GM19238 (cell line): ENCODE data around the gene SIPA1.

Source experiments
- DNase-seq: peaks from one replicate; pipeline ENCODE4 v3.0.0; 2011; ENCODE audit warnings: low spot score; ENCODE audit not compliant: insufficient read length

The SIPA1 gene

GRCh38 chr11:65637794-65638419 lies at the start of gene SIPA1:
Gene SIPA1 (plus strand): TSS chr11:65638101. CDS start chr11:65640922, 2,821 bp downstream.
- peak; percentile 79 for DNase-seq

DNA sequence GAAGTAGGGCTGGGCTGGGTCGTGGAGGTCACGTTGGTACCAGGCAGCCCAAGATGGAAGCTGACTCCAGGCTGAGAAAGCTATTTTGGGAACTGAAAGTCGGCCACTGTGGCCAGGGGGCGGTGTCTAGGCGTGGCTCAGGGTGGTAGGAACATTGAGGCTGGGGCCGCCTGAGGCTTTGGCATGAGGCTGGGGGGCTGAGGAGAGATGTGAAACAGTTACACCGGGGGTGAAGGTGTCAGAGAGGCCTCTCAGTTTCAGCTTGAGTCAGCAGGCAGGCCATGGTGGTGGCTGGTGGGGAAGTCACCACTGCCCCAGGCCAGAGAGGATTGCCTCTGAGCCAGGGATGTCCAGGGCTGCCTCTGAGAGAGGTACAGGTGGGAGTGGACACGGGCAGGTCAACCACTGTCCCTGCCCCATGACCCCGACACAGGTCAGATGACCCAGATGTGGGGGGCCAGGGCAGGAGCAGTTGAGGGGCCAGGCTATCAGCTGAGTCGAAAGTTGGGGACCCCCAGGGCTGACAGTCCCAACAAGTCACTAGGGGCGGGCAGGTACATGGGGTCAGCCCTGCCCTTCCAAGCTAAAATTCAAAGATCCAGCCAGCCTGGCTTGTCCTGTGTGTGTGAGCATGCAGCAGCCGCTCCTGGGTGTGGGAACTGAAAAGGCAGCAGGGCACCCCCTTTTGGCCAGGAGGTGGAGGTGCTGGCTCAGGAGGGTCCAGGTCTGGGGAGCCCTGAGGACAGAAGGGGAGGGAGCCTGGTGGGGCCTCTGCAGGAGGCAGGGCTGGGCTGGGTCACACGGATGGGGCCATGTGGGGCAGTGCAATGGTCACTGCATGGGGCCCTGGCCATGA lies 49.5 kb upstream of the SIPA1 start:
- DNase-seq: peak; percentile 100

DNA sequence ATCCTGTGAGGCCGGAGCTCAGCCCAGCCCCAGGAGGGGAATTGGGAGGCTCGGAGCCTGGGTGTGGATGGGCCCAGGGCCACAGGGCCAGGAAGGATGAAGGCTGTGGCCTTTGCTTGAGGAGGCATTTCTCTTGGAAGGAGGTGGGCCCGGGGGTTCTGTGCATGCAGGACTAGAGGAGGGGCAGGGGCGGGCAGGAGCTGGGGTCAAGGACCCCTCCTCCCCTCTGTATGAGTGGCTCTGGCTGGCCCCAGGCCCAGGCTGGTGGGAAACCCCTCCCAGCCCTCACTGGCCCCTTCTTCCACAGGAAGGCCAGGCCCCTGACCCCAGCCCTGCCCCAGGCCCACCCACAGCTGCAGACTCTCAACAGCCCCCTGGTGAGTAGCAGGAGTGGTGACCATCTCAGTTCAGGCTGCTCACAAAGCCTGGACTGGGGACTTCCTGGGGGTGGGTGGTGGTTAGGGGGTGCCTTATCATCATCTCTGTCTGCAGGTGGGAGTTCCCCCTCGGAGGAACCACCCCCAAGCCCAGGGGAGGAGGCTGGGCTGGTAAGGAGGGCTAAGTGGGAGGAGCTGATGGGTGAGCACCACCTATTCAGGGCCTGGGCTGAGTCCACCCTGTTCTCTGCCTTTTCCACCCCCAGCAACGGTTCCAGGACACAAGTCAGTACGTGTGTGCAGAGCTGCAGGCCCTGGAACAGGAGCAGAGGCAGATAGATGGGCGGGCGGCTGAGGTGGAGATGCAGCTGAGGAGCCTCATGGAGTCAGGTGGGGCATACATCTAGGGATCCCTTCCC lies 48.3 kb upstream of the SIPA1 start:
- DNase-seq: peak; percentile 75

- DNase-seq: no peak
Measured at GRCh38 chr11:65590240-65590738, 47.6 kb upstream of the SIPA1 start.

GRCh38 chr11:65591939-65592857 lies 45.7 kb upstream of the SIPA1 start:
- DNase-seq: no peak

- DNase-seq: no peak
Measured at GRCh38 chr11:65592858-65593517, 44.9 kb upstream of the SIPA1 start.

- DNase-seq: peak; percentile 63
Measured at GRCh38 chr11:65593518-65594414, 44.1 kb upstream of the SIPA1 start.

DNA sequence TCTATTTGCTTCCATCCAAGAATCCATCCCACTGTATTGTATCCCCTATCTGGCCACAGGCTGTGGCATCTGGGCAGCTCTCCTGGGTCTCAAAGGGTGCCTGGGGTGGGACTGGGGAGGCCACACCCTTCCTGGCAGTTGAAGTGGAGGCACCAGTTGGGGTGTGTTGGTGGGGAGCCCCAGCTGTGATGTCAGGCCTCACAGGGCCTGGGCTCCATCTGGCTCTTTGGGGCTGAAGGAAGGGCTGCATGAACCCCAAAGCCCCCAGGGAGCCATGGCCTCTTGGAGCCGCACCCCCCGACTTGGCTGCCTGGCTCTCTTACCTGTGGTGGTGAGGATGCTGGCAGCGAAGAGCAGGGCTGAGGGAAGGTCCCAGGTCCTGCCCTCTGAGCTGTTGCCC lies 42.8 kb upstream of the SIPA1 start:
- no peak for DNase-seq

- DNase-seq: no peak
Measured at GRCh38 chr11:65595543-65596281, 42.2 kb upstream of the SIPA1 start, which contains the start of gene KCNK7. Gene KCNK7 (minus strand): TSS chr11:65595800. CDS start chr11:65595772, 28 bp downstream.

- DNase-seq: no peak
Measured at GRCh38 chr11:65596520-65596919, 41.4 kb upstream of the SIPA1 start.

- no peak for DNase-seq
Measured at GRCh38 chr11:65598258-65598699, 39.6 kb upstream of the SIPA1 start.

- DNase-seq: no peak
Measured at GRCh38 chr11:65599216-65599954, 38.5 kb upstream of the SIPA1 start.

GRCh38 chr11:65599955-65600246 lies 38.0 kb upstream of the SIPA1 start:
- no peak for DNase-seq

DNA sequence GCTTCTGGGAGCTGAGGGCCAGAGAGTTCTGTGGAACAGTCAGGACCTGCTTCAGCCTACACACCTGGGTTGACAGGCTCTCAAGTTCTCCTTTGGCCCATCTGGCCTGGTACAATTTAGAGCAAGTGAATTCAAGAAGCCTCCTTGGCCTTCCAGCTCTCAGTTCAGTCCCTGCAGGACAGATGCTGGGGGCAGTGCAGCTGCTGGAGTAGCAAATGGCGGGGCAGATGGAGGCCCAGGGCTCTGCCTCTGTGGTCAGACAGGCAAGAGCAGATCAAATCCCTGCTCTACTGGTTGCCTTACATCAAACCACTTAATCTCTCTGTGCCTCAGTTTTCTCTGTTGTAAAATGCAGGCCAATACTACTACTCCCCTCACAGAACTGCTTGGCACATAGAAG lies 33.6 kb upstream of the SIPA1 start:
- DNase-seq: no peak

- DNase-seq: no peak
Measured at GRCh38 chr11:65606876-65607613, 30.9 kb upstream of the SIPA1 start.

- DNase-seq: no peak
Measured at GRCh38 chr11:65607614-65608426, 30.1 kb upstream of the SIPA1 start.
